ENCODE data around the gene ADARB1.

Gene ADARB1

DNA sequence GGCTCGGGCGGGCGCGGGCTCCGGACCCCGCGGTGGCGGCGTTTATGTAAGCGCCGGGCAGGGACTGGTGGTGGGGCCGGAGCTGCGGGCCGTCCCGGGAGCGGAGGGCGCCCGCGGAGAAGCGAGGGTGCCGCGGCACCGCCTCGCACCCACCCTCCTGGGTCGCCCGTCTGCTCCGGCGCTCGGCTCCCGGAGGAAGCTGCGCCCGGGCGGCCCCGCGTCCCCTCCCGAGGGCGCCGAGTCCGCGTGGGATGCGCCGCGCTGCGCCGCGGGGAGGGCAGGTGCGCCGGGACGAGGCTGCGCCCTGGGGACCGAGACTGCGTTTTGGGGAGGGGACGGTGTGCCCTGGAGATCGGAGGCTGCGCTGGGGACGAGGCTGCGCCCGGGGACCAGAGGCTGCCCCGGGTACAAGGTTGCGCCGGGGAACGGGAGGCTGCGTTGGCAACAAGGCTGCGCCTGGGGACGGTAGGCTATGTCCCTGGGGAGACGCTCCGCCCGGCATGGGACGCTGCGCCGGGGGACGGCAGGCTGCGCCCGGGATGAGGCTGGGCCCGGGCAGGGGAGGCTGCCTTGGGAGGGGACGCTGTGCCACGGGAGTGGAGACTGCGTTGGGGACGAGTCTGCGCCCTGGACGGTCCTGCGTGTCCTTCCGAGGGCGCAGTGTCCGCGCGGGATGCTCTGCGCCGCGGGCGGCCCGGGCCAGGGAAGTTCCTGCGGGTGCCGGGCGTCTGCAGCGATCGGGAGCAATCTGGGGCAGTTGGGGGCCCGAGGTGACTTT, 627 bp downstream of the ADARB1 start (continued):
- TF ChIP-seq ZXDB (tag by site-specific recombination; IDR thresholded peaks at IDR 0.05) (no peak), REST (tag by site-specific recombination; IDR thresholded peaks at IDR 0.05) (no peak), MYNN (tag by site-specific recombination; IDR thresholded peaks at IDR 0.05; ENCODE audit: borderline replicate concordance) (no peak), OSR2 (tag by site-specific recombination; IDR thresholded peaks at IDR 0.05) (no peak; the same call in 1 of the 2 replicates), ZNF473 (tag by site-specific recombination; IDR thresholded peaks at IDR 0.05) (no peak), YY2 (tag by site-specific recombination; IDR thresholded peaks at IDR 0.05) (no peak), ZNF585B (tag by site-specific recombination; IDR thresholded peaks at IDR 0.05) (0 out of 2 replicates have a peak, but pooled peaks have one; percentile 17), ZNF571 (tag by site-specific recombination; IDR thresholded peaks at IDR 0.05) (no peak), ZNF664 (tag by site-specific recombination; IDR thresholded peaks at IDR 0.05) (no peak), ZNF16 (tag by site-specific recombination; IDR thresholded peaks at IDR 0.05; ENCODE audit: low read depth) (no peak), ZNF2 (tag by site-specific recombination; IDR thresholded peaks at IDR 0.05) (peak; percentile 86; the same call in 1 of the 2 replicates), ZBTB20 (tag by site-specific recombination; IDR thresholded peaks at IDR 0.05) (peak; percentile 94), ZNF157 (tag by site-specific recombination; IDR thresholded peaks at IDR 0.05) (no peak), ZNF394 (tag by site-specific recombination; IDR thresholded peaks at IDR 0.05; ENCODE audit: borderline replicate concordance) (no peak; the same call in 1 of the 2 replicates), KLF1 (tag by site-specific recombination; IDR thresholded peaks at IDR 0.05) (no peak), ZFP3 (tag by site-specific recombination; IDR thresholded peaks at IDR 0.05; ENCODE audit: low read depth) (no peak), ZNF776 (tag by site-specific recombination; IDR thresholded peaks at IDR 0.05; ENCODE audit: borderline replicate concordance) (no peak), ZBTB6 (tag by site-specific recombination; IDR thresholded peaks at IDR 0.05) (no peak), ZBTB10 (tag by site-specific recombination; IDR thresholded peaks at IDR 0.05) (0 out of 2 replicates have a peak, but pooled peaks have one; percentile 31), ZNF624 (tag by site-specific recombination; IDR thresholded peaks at IDR 0.05) (no peak), ZNF138 (tag by site-specific recombination; IDR thresholded peaks at IDR 0.05; ENCODE audit: borderline replicate concordance) (no peak), KLF10 (tag by site-specific recombination; IDR thresholded peaks at IDR 0.05) (no peak; the same call in 1 of the 2 replicates)
- TF ChIP-seq, protein P1, sequence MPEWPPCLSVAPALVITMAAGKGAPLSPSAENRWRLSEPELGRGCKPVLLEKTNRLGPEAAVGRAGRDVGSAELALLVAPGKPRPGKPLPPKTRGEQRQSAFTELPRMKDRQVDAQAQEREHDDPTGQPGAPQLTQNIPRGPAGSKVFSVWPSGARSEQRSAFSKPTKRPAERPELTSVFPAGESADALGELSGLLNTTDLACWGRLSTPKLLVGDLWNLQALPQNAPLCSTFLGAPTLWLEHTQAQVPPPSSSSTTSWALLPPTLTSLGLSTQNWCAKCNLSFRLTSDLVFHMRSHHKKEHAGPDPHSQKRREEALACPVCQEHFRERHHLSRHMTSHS (tag by site-specific recombination; IDR thresholded peaks at IDR 0.05), result no peak
- TF ChIP-seq, protein P2, sequence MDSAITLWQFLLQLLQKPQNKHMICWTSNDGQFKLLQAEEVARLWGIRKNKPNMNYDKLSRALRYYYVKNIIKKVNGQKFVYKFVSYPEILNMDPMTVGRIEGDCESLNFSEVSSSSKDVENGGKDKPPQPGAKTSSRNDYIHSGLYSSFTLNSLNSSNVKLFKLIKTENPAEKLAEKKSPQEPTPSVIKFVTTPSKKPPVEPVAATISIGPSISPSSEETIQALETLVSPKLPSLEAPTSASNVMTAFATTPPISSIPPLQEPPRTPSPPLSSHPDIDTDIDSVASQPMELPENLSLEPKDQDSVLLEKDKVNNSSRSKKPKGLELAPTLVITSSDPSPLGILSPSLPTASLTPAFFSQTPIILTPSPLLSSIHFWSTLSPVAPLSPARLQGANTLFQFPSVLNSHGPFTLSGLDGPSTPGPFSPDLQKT (IDR thresholded peaks at IDR 0.05; ENCODE audit: borderline replicate concordance, low read depth, low read length), result no peak
- TF ChIP-seq, protein P3, sequence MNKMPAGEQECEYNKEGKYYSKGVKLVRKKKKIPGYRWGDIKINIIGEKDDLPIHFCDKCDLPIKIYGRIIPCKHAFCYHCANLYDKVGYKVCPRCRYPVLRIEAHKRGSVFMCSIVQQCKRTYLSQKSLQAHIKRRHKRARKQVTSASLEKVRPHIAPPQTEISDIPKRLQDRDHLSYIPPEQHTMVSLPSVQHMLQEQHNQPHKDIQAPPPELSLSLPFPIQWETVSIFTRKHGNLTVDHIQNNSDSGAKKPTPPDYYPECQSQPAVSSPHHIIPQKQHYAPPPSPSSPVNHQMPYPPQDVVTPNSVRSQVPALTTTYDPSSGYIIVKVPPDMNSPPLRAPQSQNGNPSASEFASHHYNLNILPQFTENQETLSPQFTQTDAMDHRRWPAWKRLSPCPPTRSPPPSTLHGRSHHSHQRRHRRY (tag by site-specific recombination; IDR thresholded peaks at IDR 0.05), result no peak
- TF ChIP-seq, protein P4, sequence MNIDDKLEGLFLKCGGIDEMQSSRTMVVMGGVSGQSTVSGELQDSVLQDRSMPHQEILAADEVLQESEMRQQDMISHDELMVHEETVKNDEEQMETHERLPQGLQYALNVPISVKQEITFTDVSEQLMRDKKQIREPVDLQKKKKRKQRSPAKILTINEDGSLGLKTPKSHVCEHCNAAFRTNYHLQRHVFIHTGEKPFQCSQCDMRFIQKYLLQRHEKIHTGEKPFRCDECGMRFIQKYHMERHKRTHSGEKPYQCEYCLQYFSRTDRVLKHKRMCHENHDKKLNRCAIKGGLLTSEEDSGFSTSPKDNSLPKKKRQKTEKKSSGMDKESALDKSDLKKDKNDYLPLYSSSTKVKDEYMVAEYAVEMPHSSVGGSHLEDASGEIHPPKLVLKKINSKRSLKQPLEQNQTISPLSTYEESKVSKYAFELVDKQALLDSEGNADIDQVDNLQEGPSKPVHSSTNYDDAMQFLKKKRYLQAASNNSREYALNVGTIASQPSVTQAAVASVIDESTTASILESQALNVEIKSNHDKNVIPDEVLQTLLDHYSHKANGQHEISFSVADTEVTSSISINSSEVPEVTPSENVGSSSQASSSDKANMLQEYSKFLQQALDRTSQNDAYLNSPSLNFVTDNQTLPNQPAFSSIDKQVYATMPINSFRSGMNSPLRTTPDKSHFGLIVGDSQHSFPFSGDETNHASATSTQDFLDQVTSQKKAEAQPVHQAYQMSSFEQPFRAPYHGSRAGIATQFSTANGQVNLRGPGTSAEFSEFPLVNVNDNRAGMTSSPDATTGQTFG (tag by site-specific recombination; IDR thresholded peaks at IDR 0.05; ENCODE audit: borderline replicate concordance), result no peak
